Measurements from ENCODE around the gene XCL1.

XCL1 gene

DNA sequence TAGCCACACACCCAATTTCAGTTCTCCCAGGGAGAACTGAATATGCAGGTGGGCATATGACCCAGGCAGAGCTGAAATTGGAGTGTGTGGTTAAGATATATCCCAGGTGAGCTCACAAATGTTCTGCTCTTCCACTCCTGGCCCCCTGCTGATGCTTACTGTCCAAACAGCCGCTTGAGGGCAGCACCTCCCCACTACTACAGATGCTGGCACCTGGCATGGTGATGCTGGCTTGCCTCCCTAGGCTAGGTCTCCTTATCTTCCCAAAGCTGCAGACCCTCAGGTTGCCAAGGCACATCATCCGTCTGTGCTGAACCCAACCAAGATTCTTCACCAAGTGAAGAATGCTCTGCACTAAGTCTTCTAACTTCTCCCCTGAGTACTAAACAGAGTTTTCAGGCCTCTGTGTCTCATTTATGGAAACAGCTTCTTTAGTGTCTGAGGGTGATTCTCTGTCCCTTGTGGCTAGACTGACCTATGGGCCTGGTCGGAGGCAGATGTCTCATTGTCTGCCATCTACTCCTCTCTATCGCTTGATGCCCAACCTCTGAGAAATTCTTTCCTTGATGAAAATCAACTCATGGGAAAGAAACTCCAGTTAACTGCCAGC is 27.2 kb downstream of the XCL1 start:
- H3K36me3 ChIP-seq (ENCODE audit: control insufficient read depth, insufficient read depth, low read length) = no peaks in the 10 kb centered on the region
- H3K4me1 ChIP-seq (ENCODE audit: control insufficient read depth, insufficient read depth, low read length) = no peaks in the 10 kb centered on the region
- WGBS (ENCODE audit: insufficient coverage, insufficient read length) = no CpG with 5 or more reads among the region's 4 CpGs
- H3K27ac ChIP-seq (ENCODE audit: low read length) = no peak overlapping the region
- H3K9me3 ChIP-seq (ENCODE audit: control insufficient read depth, insufficient read depth, low read length) = no peaks in the 10 kb centered on the region
- peak; percentile 57 for DNase-seq (ENCODE audit: low read depth, low spot score)
- no peaks in the 10 kb centered on the region for H3K27me3 ChIP-seq (ENCODE audit: control insufficient read depth, insufficient read depth, low read length)
- H3K4me3 ChIP-seq (ENCODE audit: low read length) = no peak overlapping the region

DNA sequence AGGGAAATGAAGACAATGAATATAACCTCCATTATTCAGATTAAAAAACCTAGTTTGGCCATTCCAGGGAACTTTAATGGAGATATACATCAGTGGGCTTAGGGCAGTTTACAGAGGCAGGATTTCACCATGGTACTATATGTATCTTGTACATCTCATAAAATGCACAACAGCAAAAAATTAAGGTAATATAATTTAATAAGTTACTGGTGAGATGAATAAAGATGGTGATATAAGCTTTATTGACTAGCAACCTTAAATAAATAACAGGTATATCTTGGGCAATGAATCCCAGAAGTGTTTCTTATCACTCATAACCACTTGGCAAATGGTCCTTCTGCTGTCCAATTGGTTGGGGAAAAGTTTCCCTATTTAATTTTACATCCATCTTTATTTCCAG is 29.0 kb downstream of the XCL1 start:
- Histone ChIP-seq H3K9me3 (ENCODE audit: control insufficient read depth, insufficient read depth, low read length) (no peaks in the 10 kb centered on the region), H3K27me3 (ENCODE audit: control insufficient read depth, insufficient read depth, low read length) (no peaks in the 10 kb centered on the region), H3K4me3 (ENCODE audit: low read length) (no peak overlapping the region), H3K4me1 (ENCODE audit: control insufficient read depth, insufficient read depth, low read length) (no peaks in the 10 kb centered on the region), H3K27ac (ENCODE audit: low read length) (no peak overlapping the region), H3K36me3 (ENCODE audit: control insufficient read depth, insufficient read depth, low read length) (no peaks in the 10 kb centered on the region)
- no peak for DNase-seq (ENCODE audit: low read depth, low spot score)

DNA sequence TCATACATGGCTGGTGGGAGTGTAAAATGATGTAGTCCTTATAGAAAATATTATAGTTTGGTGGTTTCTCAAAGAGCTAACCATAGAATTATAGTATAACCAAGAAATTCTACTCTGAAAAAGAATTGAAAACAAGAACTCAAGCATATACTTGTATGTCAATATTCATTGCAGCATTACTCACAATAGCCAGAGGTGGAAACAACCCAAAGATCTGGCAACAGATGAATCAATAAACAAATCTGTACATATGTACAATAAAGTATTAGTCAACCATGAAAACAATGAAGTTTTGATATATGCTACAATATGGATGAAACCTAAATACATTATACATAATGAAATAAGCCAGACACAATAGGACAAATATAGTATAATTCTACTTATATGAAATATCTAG is 29.7 kb downstream of the XCL1 start:
- no peak overlapping the region for H3K27ac ChIP-seq (ENCODE audit: low read length)
- no peaks in the 10 kb centered on the region for H3K27me3 ChIP-seq (ENCODE audit: control insufficient read depth, insufficient read depth, low read length)
- H3K4me1 ChIP-seq (ENCODE audit: control insufficient read depth, insufficient read depth, low read length) = no peaks in the 10 kb centered on the region
- H3K9me3 ChIP-seq (ENCODE audit: control insufficient read depth, insufficient read depth, low read length) = no peaks in the 10 kb centered on the region
- H3K4me3 ChIP-seq (ENCODE audit: low read length) = no peak overlapping the region
- no peaks in the 10 kb centered on the region for H3K36me3 ChIP-seq (ENCODE audit: control insufficient read depth, insufficient read depth, low read length)
- DNase-seq (ENCODE audit: low read depth, low spot score) = no peak

DNA sequence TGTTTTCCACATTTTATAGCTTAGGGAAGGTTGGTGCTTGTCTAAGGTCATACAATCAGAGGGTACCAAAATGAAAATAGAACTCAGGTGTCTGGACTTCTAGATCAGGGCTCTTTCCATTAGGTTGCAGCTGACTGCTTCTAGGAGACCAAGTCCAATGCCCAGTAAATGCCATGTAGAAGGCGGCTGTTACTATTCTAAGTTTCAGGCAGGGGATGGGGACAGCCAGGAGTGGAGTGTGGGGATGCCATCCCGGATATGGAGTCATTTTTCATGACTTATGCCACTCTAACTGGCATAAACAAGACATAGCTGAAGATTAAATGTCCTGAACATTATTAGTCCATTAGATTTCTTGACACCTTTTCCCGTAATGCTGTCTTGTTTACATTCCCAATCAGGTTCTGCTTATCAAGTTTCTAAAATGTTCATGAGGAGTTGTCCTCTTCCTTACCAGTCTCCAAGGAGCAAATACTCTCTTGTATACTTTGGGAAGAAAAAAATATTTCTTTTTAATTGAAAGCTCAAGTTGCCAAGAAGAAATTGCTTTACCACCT is 31.5 kb downstream of the XCL1 start:
- Histone ChIP-seq H3K4me3 (ENCODE audit: low read length) (no peak overlapping the region), H3K4me1 (ENCODE audit: control insufficient read depth, insufficient read depth, low read length) (no peaks in the 10 kb centered on the region), H3K27me3 (ENCODE audit: control insufficient read depth, insufficient read depth, low read length) (no peaks in the 10 kb centered on the region), H3K27ac (ENCODE audit: low read length) (no peak overlapping the region), H3K36me3 (ENCODE audit: control insufficient read depth, insufficient read depth, low read length) (no peaks in the 10 kb centered on the region), H3K9me3 (ENCODE audit: control insufficient read depth, insufficient read depth, low read length) (no peaks in the 10 kb centered on the region)
- WGBS (ENCODE audit: insufficient coverage, insufficient read length) = no CpG with 5 or more reads among the region's 3 CpGs
- DNase-seq (ENCODE audit: low read depth, low spot score) = no peak

- no CpG with 5 or more reads among the region's 20 CpGs for WGBS (ENCODE audit: insufficient coverage, insufficient read length)
- H3K9me3 ChIP-seq (ENCODE audit: control insufficient read depth, insufficient read depth, low read length) = no peaks in the 10 kb centered on the region
- H3K27me3 ChIP-seq (ENCODE audit: control insufficient read depth, insufficient read depth, low read length) = no peaks in the 10 kb centered on the region
- no peak overlapping the region for H3K4me3 ChIP-seq (ENCODE audit: low read length)
- no peaks in the 10 kb centered on the region for H3K4me1 ChIP-seq (ENCODE audit: control insufficient read depth, insufficient read depth, low read length)
- no peak overlapping the region for H3K27ac ChIP-seq (ENCODE audit: low read length)
- no peak for DNase-seq (ENCODE audit: low read depth, low spot score)
- H3K36me3 ChIP-seq (ENCODE audit: control insufficient read depth, insufficient read depth, low read length) = no peaks in the 10 kb centered on the region
These were observed 32.7 kb downstream of the XCL1 start for GRCh38 chr1:168608796-168609715.

DNA sequence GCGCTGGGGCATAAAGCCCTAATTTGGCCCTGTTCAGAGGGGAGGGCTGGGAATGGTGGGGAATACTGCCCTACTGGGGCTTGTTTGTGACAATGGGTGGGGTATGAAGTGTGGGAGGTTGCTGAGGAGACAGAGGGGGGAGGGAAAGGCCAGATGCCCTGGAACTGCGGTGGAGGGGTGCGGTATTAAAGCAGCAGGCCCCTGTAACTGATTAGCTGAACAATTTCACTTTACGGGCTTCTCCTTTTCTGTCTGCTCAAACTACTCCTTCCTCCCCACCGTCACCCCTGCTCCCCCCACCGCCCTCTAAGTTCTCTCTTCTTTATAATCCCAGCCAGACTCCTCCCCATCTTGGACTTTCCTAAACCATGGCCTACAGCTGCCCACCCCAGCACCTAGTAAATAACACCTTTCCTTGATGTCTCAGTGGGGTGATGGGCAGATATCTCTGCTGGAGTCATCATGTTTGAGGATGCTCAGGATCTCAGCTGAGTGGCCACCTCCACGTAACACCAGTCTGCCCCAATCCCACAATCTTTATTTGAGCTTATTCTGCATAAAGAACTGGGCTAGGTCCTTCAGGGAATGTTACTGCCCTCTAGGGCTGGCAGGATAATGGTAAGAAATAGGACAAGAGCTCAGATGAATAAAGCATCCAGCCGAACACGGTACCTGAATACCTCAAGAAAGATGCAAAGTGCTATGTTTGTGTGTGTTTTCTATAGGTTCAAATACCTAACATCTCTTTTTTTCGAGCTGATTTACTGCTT is 33.5 kb downstream of the XCL1 start:
- no peaks in the 10 kb centered on the region for H3K4me1 ChIP-seq (ENCODE audit: control insufficient read depth, insufficient read depth, low read length)
- no peak overlapping the region for H3K27ac ChIP-seq (ENCODE audit: low read length)
- no peaks in the 10 kb centered on the region for H3K36me3 ChIP-seq (ENCODE audit: control insufficient read depth, insufficient read depth, low read length)
- H3K4me3 ChIP-seq (ENCODE audit: low read length) = no peak overlapping the region
- no peaks in the 10 kb centered on the region for H3K27me3 ChIP-seq (ENCODE audit: control insufficient read depth, insufficient read depth, low read length)
- no CpG with 5 or more reads among the region's 10 CpGs for WGBS (ENCODE audit: insufficient coverage, insufficient read length)
- DNase-seq (ENCODE audit: low read depth, low spot score) = no peak
- H3K9me3 ChIP-seq (ENCODE audit: control insufficient read depth, insufficient read depth, low read length) = no peaks in the 10 kb centered on the region

DNA sequence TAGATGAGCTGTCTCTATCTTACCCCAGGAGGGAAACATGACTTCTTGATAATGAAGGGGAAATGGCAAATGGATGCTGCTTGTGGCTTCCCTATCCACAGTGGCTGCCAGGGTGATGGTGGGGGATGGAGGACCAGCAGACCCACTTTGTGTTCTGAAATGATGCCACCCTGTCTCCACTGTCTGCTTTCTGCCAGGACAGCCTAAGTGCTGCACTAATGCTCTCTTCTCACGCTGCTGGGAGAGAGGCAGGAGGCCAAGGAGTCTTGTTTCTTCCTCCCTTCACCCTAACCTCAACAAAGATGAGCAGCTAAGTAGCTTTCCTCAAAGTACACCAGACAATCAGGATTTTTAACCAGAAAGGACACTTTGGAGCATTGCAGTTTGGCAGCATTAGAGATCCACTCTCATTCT is 36.6 kb downstream of the XCL1 start:
- no peaks in the 10 kb centered on the region for H3K4me1 ChIP-seq (ENCODE audit: control insufficient read depth, insufficient read depth, low read length)
- no peak overlapping the region for H3K4me3 ChIP-seq (ENCODE audit: low read length)
- no peaks in the 10 kb centered on the region for H3K9me3 ChIP-seq (ENCODE audit: control insufficient read depth, insufficient read depth, low read length)
- DNase-seq (ENCODE audit: low read depth, low spot score) = no peak
- H3K36me3 ChIP-seq (ENCODE audit: control insufficient read depth, insufficient read depth, low read length) = no peaks in the 10 kb centered on the region
- H3K27me3 ChIP-seq (ENCODE audit: control insufficient read depth, insufficient read depth, low read length) = no peaks in the 10 kb centered on the region
- H3K27ac ChIP-seq (ENCODE audit: low read length) = no peak overlapping the region
- no CpG with 5 or more reads among the region's 1 CpG for WGBS (ENCODE audit: insufficient coverage, insufficient read length)

GRCh38 chr1:168613691-168614231 is 37.4 kb downstream of the XCL1 start:
- WGBS (ENCODE audit: insufficient coverage, insufficient read length) = no CpG with 5 or more reads among the region's 8 CpGs
- H3K9me3 ChIP-seq (ENCODE audit: control insufficient read depth, insufficient read depth, low read length) = no peaks in the 10 kb centered on the region
- H3K4me3 ChIP-seq (ENCODE audit: low read length) = no peak overlapping the region
- DNase-seq (ENCODE audit: low read depth, low spot score) = no peak
- H3K27ac ChIP-seq (ENCODE audit: low read length) = no peak overlapping the region
- no peaks in the 10 kb centered on the region for H3K27me3 ChIP-seq (ENCODE audit: control insufficient read depth, insufficient read depth, low read length)
- no peaks in the 10 kb centered on the region for H3K4me1 ChIP-seq (ENCODE audit: control insufficient read depth, insufficient read depth, low read length)
- H3K36me3 ChIP-seq (ENCODE audit: control insufficient read depth, insufficient read depth, low read length) = no peaks in the 10 kb centered on the region

DNA sequence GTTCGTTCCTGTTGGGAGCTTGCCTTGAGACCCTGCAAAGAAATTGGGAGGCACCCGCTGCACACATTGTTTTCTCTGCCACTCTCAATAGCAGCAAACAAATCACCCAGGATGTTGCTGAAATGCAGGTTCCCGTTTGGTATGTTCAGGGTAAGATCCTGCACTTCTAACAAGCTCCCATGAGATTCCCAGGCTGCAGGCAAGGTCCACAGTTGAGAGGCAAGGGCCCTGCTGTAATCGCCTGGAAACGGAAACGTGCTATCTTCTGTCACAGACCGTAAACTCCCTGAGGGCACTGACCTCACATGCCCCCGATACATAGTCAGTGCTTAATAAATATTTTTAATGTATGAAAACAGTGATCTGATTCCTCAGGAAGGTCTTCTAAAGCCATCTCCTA is 37.8 kb downstream of the XCL1 start:
- H3K36me3 ChIP-seq (ENCODE audit: control insufficient read depth, insufficient read depth, low read length) = no peaks in the 10 kb centered on the region
- no peak for DNase-seq (ENCODE audit: low read depth, low spot score)
- H3K4me3 ChIP-seq (ENCODE audit: low read length) = no peak overlapping the region
- no CpG with 5 or more reads among the region's 8 CpGs for WGBS (ENCODE audit: insufficient coverage, insufficient read length)
- H3K27me3 ChIP-seq (ENCODE audit: control insufficient read depth, insufficient read depth, low read length) = no peaks in the 10 kb centered on the region
- H3K27ac ChIP-seq (ENCODE audit: low read length) = no peak overlapping the region
- no peaks in the 10 kb centered on the region for H3K4me1 ChIP-seq (ENCODE audit: control insufficient read depth, insufficient read depth, low read length)
- H3K9me3 ChIP-seq (ENCODE audit: control insufficient read depth, insufficient read depth, low read length) = no peaks in the 10 kb centered on the region

- Histone ChIP-seq H3K4me1 (ENCODE audit: control insufficient read depth, insufficient read depth, low read length) (no peaks in the 10 kb centered on the region), H3K27ac (ENCODE audit: low read length) (no peak overlapping the region), H3K27me3 (ENCODE audit: control insufficient read depth, insufficient read depth, low read length) (no peaks in the 10 kb centered on the region), H3K9me3 (ENCODE audit: control insufficient read depth, insufficient read depth, low read length) (no peaks in the 10 kb centered on the region), H3K4me3 (ENCODE audit: low read length) (no peak overlapping the region), H3K36me3 (ENCODE audit: control insufficient read depth, insufficient read depth, low read length) (no peaks in the 10 kb centered on the region)
- no CpG with 5 or more reads among the region's 2 CpGs for WGBS (ENCODE audit: insufficient coverage, insufficient read length)
- no peak for DNase-seq (ENCODE audit: low read depth, low spot score)
These were observed 39.6 kb downstream of the XCL1 start for GRCh38 chr1:168615965-168616364.

Data from iPS DF 6.9 (cell line).